Measurements from ENCODE around the gene PRKAG2.

Gene PRKAG2

DNA sequence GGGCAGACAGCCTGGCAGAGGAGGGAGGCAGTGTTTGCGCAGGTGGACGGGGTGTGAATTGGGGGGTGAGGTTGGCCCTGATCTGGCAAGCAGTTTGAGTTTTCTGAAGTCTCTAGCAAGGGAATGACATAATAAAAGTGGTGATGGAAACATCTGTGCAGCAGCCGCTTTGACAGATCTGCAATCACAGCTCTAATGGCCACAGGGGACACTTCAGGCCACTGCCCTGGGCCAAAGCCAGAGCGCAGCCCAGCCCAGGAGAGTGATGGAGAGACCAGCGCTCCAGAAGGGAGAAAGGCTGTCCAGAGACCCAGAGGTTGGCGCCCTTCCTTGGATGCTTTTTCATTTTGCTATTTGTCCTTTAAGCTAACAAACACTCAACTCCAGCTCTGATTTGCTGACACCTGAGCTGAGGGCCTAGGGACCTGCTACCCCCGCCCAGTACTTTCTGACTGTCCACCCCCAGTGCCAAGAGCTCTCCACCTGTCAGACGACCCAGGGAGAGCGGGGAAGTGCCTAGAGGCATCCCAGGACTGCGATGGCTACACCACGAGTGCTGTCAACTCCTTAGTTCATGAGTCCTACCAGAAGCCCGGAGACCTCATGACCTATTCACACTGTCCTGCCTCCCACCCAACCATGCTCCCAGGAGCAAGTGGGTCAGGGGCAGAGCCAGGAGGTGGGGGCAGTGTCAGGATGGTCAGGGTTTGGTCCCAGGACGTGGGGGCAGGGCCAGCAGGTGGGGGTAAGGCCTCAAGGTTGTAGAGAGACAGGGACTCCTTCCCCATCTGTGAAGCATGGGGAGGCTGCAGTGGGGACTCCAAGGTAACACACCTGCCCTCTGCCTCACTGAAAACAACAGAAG lies 112.6 kb downstream of the PRKAG2 start:
- no peaks in the 10 kb centered on the region for H4K20me1 ChIP-seq (ENCODE audit: insufficient read depth, low read length, poor library complexity, severe bottlenecking)
- H3K9me3 ChIP-seq (ENCODE audit: insufficient read depth, low read depth, low read length) = no peaks in the 10 kb centered on the region
- H3K4me1 ChIP-seq (ENCODE audit: insufficient read depth, low read length, poor library complexity, severe bottlenecking) = peaks cover 17% of the 10 kb centered on the region
- no peaks in the 10 kb centered on the region for H3K27me3 ChIP-seq (ENCODE audit: insufficient read depth, low read length, poor library complexity, severe bottlenecking)
- no peaks in the 10 kb centered on the region for H3K36me3 ChIP-seq (ENCODE audit: insufficient read depth, low read length)
- no peaks in the 10 kb centered on the region for H3K9me2 ChIP-seq (replicated peaks; ENCODE audit: low read depth, low read length)
- H3F3A ChIP-seq (ENCODE audit: low read depth) = peaks cover 4% of the 10 kb centered on the region
- no peak overlapping the region for H2AFZ ChIP-seq (ENCODE audit: low read length)
- no peak overlapping the region for H3K4me2 ChIP-seq (ENCODE audit: low read depth, low read length, poor library complexity, severe bottlenecking)
- no peak overlapping the region for H3K9ac ChIP-seq (ENCODE audit: low read depth, low read length, poor library complexity, severe bottlenecking)
- no peak for TF ChIP-seq EZH2phosphoT487 (IDR thresholded peaks at IDR 0.05; ENCODE audit: borderline replicate concordance)
- TF ChIP-seq, protein P1, sequence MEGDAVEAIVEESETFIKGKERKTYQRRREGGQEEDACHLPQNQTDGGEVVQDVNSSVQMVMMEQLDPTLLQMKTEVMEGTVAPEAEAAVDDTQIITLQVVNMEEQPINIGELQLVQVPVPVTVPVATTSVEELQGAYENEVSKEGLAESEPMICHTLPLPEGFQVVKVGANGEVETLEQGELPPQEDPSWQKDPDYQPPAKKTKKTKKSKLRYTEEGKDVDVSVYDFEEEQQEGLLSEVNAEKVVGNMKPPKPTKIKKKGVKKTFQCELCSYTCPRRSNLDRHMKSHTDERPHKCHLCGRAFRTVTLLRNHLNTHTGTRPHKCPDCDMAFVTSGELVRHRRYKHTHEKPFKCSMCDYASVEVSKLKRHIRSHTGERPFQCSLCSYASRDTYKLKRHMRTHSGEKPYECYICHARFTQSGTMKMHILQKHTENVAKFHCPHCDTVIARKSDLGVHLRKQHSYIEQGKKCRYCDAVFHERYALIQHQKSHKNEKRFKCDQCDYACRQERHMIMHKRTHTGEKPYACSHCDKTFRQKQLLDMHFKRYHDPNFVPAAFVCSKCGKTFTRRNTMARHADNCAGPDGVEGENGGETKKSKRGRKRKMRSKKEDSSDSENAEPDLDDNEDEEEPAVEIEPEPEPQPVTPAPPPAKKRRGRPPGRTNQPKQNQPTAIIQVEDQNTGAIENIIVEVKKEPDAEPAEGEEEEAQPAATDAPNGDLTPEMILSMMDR (conservative IDR thresholded peaks at IDR 0.05; ENCODE audit: low read length) = no peak
- no peaks in the 10 kb centered on the region for H3K79me2 ChIP-seq (ENCODE audit: insufficient read depth, low read length)
- no peak overlapping the region for H3K4me3 ChIP-seq (ENCODE audit: low read length, poor library complexity, severe bottlenecking)

DNA sequence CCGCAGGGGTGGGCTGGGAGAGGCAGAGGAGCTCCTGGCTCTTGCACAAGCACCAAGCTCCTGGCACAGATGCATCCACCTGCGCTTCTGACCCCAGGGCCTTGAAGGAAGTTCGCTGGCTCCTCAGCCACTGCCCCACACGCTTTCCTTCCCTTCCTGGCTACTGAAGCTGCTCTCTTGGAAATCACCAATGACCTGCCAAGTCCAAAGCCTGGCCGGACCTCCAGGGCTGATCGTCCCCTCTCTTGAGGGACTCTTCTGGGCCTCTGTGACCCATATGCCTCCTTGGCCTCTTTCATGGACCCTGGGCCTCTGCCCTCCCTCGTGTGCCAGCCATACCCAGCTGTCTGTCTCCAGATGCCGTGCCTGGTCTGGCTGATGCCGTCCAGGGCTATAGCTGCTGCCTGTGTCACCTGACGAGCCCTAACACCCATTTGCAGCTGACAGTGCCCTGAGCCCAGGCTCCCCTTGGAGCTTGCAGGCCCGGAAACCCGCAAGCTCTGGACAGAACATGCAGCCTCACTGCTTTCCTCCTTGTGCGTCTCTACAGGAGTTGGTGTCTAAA lies 113.4 kb downstream of the PRKAG2 start:
- no peaks in the 10 kb centered on the region for H3K36me3 ChIP-seq (ENCODE audit: insufficient read depth, low read length)
- H3K9me3 ChIP-seq (ENCODE audit: insufficient read depth, low read depth, low read length) = no peaks in the 10 kb centered on the region
- no peak overlapping the region for H2AFZ ChIP-seq (ENCODE audit: low read length)
- H3K4me3 ChIP-seq (ENCODE audit: low read length, poor library complexity, severe bottlenecking) = no peak overlapping the region
- H3K9me2 ChIP-seq (replicated peaks; ENCODE audit: low read depth, low read length) = no peaks in the 10 kb centered on the region
- H3F3A ChIP-seq (ENCODE audit: low read depth) = no peaks in the 10 kb centered on the region; the same call in 1 of the 2 replicates
- no peaks in the 10 kb centered on the region for H3K27me3 ChIP-seq (ENCODE audit: insufficient read depth, low read length, poor library complexity, severe bottlenecking)
- TF ChIP-seq, protein P1 (conservative IDR thresholded peaks at IDR 0.05; ENCODE audit: low read length) = no peak
- no peak for TF ChIP-seq EZH2phosphoT487 (IDR thresholded peaks at IDR 0.05; ENCODE audit: borderline replicate concordance)
- H3K79me2 ChIP-seq (ENCODE audit: insufficient read depth, low read length) = no peaks in the 10 kb centered on the region
- no peaks in the 10 kb centered on the region for H4K20me1 ChIP-seq (ENCODE audit: insufficient read depth, low read length, poor library complexity, severe bottlenecking)
- H3K4me1 ChIP-seq (ENCODE audit: insufficient read depth, low read length, poor library complexity, severe bottlenecking) = peaks cover 12% of the 10 kb centered on the region
- H3K9ac ChIP-seq (ENCODE audit: low read depth, low read length, poor library complexity, severe bottlenecking) = no peak overlapping the region
- no peak overlapping the region for H3K4me2 ChIP-seq (ENCODE audit: low read depth, low read length, poor library complexity, severe bottlenecking)

DNA sequence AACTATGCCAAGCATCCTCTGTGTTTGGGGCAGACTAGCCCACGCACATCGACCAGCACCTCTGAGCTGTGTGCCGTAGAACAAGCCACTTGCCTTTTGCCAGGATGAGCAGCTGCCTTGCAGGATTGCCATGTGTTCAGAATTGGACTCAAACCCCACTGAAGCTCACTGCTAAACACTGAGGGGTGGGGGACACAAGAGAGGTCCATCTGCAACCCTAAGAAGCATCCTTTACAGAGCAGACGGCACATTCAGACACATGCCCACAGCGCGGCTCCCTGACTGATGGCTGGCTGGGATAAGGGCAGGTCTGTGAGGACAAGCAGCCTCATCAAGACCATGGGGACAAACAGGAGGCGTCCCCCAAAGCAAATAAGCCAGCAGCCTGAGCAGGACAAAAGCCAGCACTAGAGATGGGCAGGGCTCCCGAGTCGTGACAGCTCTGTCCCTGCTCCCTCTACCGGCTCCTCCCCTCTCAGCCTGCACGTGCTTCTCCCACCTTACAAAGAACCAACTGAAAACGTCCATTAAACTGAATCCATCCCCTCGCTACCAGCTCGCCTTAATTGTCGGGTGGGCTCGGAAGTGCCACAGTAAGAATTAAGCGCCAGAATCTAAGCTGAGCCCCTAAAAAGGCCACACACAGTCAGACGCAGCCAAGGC lies 114.2 kb downstream of the PRKAG2 start:
- H3F3A ChIP-seq (ENCODE audit: low read depth) = no peaks in the 10 kb centered on the region
- no peaks in the 10 kb centered on the region for H3K9me3 ChIP-seq (ENCODE audit: insufficient read depth, low read depth, low read length)
- H3K27me3 ChIP-seq (ENCODE audit: insufficient read depth, low read length, poor library complexity, severe bottlenecking) = no peaks in the 10 kb centered on the region
- peaks cover 4% of the 10 kb centered on the region for H3K4me1 ChIP-seq (ENCODE audit: insufficient read depth, low read length, poor library complexity, severe bottlenecking)
- H3K79me2 ChIP-seq (ENCODE audit: insufficient read depth, low read length) = no peaks in the 10 kb centered on the region
- TF ChIP-seq, protein P1 (conservative IDR thresholded peaks at IDR 0.05; ENCODE audit: low read length) = no peak
- TF ChIP-seq EZH2phosphoT487 (IDR thresholded peaks at IDR 0.05; ENCODE audit: borderline replicate concordance) = no peak
- no peak overlapping the region for H2AFZ ChIP-seq (ENCODE audit: low read length)
- no peaks in the 10 kb centered on the region for H3K9me2 ChIP-seq (replicated peaks; ENCODE audit: low read depth, low read length)
- H3K4me3 ChIP-seq (ENCODE audit: low read length, poor library complexity, severe bottlenecking) = no peak overlapping the region
- H3K36me3 ChIP-seq (ENCODE audit: insufficient read depth, low read length) = no peaks in the 10 kb centered on the region
- H3K9ac ChIP-seq (ENCODE audit: low read depth, low read length, poor library complexity, severe bottlenecking) = no peak overlapping the region
- H4K20me1 ChIP-seq (ENCODE audit: insufficient read depth, low read length, poor library complexity, severe bottlenecking) = no peaks in the 10 kb centered on the region
- no peak overlapping the region for H3K4me2 ChIP-seq (ENCODE audit: low read depth, low read length, poor library complexity, severe bottlenecking)
